NOMO-1 treated with dmso at 0.1 percent for 144 hours (cell line): ENCODE data around the gene DDR2.

Source experiments
- DNase-seq: peaks from one replicate; lab custom pipeline; 2025; ENCODE audit not compliant: unreplicated experiment; lab: John Stamatoyannopoulos, UW

The DDR2 gene

DNA sequence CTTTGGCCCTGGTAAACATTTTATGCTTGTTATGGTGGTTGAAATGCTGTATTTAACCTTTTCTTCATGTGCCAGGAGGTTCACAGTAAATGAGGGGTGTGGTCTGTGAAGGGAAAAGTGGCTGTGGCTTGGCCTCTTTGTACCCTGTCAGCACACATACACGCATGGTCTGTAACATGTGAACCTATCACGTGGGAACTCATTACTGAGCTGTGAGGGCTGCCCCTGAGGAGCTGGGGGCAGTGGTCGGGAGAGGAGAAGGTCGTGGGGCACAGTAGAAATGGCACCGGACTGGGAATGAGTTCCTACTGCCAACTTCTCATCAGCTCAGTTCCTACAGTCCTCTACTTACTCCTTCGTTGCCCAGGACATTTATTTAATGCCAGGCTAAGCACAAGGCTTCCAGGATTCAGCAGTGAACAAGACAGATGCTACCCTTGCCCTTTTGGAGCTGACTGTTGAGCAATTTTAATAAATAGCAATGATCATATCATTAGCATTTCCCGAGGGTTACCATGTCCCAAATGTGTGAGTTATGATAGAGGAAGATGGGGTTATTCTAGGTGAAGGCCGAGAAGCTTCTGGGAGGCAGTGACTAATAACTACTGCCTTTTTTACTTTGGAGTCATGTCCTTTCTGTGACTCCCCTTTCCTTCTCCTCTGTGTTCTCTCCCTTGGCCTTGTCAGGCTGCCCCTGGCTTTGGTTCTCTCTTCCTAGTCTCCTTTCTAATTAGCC is 38.8 kb downstream of the DDR2 start:
- no peak for DNase-seq

DNA sequence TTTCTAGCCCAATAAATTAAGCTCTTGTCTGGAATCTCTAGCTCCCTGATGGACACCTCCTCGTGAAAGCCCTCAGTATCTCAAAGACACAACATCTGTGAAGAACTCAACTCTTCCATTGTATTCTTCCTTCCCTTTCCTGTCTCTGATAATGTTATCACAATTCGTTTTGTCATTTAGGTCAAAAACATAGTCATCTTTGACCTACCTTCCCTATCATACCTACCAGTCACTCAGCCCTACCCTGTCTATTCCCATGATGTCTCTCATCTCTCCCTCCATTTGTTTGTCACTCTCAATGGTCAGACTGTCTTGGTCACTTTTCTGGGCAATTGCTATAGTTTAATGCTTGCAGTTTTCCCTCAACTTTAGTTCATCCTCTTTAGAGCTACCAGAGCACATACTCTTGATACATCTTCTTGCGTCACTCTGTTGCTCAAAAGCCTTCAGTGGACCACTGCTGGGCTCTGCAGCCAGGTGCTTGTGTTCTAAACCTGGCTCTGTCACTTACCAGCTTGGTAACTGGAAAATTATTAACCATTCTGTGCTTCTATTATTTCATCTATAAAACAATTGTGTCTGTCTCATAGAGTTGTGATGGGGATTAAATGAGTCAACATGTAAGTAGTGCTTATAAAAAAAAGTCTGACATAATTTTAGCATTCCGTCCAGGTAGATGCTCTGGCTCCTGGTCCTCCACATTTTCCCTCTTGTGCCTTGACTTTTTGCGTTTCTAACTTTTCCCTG is 39.6 kb downstream of the DDR2 start:
- no peak for DNase-seq

DNA sequence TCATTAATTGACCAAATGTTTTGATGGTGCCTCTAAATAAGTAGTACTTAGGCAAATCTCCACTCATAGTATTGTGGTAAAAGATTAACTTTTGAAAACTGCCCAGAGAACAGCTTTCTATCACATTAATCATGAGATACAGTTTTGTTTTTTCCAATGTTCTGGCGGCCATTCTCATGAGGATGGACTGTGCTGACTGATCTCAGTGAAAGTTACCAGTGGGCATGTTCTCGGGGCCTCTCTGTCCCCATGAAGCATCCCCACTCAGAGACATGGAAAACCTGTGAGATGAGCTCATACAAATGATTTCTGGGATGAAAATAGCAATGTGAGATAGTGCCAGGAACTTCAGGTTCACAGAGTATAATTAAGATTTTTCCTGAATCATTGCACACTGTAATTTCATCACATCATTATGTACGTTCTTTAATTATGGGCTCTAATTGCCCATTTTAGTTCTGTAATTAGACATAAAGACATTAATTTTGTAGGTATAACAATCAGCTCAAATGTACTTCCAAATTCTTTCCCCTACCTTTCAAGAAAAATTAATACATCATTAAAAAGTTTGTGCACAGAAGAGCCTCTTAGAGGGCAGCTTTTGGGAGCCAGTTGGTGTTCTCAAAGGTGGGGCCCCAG is 40.5 kb downstream of the DDR2 start:
- DNase-seq = no peak

DNA sequence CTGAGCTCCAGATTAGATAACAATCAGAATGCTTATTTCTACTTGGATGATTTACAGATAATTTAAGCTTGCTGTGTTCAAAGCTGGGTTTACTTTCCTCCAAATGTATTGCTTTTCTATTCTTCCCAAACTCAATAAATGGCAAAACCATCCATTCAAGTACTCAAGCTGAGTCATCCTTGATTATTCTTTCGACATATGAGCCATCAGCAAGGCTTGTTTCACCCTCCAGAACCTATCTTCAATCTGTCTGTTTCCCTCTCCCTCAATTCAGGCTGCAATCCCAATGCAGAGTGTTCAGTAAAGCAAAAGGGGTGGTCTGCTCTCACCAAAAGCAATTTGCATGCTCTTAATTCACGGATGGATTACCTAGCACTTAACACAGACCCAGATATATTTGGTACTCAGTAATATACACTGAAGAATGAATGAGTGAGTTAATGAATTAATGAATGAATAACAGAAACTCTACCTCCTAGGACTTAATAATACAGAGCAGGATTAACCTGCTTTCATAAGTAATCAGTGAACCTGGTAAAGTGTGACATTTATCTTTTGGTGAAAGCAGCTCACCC is 41.9 kb downstream of the DDR2 start:
- DNase-seq = no peak

DNA sequence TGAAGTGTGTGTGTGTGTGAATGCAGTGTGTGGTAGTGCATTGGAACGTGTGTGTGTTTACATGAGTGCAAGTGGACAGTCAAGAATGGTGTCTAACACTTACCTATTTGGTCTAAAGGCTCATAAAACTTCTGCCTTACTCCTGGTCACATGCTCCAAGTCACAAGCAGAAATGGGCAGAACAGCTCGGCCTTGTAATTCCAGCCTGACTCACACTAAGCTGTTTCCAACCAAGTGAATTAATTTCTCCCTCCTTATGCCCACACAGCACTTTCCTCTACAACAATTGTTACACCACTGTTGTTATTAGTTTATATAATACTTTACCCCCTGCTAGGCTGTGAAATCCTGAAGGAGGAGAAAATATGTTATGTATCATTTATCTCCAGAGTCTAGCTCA is 43.8 kb downstream of the DDR2 start:
- no peak for DNase-seq

DNA sequence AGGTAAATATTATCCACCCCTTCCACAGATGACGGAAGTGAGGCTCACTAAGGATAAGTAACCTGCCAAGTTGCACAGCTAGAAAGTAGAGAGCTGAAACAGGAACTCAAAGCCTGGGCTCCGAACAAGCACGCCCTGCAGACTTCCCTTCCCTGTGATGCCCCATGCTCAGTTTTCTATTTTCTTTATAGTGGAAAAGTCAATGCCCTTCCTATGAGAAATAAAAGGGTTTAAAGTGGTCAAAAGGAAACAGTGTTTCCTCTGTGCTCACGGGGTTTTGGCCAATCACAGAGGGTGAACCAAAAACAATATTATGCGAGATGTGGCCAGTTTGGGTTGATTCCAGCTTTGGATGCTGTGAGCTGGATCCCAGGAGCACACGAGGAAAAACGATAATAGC is 44.5 kb downstream of the DDR2 start:
- DNase-seq = no peak

DNA sequence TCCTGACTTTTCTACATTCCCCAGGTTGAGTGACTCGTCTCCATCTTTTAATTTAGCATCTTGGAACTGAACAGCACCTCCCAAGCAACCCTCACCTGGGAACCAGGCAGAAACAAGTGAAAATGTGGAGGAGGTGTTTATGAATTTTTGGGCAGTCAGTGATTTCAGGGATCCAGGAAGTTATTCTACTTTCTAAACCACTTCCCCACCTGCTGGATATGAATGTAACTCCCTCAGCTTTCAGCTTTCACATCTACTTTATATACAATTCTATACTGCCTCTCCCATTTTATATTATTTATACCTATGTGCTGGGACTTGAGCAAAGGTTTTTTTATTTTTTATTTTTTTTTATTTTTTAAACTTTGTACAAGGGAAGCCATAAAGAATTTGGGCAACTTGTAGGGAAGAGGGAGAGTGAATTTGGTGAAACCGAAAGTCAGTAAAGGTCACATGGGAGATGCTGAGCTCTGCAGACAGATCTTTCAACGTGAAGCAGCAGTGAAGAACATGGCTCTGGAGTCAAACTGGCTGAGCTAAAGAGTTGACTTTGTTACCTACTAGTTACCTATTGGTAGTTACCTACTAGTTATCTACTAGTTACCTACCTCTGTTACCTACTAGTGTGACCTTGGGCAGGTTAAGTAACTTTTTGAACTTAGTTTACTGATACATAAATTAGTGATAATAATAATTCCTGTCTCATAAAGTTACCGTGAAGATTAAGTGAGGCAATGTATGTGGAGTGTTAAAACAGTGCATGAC is 45.5 kb downstream of the DDR2 start:
- DNase-seq = no peak

DNA sequence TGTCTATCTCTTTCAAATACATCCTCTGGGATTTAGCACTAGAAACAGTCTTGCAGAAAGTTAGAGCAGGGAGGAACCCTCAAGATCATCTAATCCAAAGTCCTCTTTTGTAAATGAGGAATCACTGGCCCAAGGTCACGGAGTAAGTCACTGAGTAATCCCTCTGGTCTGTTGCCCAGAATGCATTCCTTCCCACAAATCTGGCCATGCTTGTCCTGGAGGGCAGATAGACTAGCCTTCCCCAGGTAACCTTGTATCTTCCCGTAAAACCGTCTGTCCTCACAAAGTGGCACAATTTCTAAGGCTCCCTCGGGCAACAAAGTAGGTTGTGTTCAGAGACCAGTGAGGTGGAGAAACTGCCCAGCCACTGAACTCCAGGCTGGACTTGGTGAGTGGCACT is 46.2 kb downstream of the DDR2 start:
- no peak for DNase-seq

DNA sequence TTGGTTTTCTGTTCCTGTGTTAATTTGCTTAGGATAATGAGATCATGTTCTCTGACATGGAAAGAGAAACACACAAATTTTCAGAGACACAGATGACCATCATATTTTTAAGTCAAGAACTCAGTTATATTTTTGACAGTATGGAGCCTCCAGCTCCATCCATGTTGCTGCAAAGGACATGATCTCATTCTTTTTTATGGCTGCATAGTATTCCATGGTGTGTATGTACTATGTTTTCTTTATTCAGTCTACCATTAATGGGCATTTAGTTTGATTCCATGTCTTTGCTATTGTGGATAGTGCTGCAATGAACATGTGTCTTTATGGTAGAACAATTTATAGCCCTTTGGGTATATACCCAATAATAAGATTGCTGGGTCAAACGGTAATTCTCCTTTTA is 47.0 kb downstream of the DDR2 start:
- no peak for DNase-seq

DNA sequence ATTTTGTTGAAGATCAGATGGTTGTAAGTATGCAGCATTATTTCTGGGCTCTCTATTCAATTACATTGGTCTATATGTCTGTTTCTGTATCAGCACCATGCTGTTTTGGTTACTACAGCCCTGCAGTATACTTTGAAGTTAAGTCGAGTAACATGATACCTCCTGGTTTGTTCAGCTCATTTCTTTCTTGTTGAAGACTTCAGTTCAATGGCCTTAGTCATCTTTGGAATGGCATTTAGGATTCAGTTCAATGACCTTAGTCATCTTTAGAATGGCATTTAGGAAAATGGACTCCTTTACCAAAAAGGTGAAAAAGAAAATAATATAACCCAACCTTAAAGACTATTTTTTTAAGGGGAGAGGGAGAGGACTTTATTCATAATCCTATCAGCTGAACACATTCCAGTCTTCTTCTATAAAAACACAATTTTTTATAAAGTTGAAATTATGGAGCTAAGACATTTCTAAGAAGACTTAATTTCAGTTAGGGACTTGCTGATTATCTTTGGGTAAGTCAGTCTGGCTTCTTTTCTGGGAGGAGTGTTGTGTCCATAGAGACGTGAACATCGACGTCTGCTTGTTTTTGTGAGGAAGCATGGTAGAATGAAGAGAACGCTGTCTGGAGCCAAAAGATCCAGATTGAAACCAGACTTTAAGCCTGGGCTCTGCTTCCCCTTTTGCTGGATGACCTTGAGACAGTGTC is 48.3 kb downstream of the DDR2 start:
- no peak for DNase-seq

DNA sequence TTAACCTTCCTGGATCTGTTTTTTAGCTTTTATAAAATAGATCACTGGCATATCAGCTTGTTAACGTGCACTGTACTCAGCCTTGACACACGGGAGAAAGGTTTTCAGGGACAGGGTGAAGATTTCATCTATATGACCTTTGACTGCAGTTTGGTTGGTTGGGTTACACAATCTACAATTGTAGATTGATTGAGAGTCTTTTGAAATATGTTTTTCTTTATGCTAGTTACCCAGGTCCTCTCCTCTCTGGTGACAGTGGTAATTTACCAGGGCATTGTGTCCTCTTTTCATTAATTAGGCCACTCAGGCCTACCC is 48.8 kb downstream of the DDR2 start:
- DNase-seq = no peak

DNA sequence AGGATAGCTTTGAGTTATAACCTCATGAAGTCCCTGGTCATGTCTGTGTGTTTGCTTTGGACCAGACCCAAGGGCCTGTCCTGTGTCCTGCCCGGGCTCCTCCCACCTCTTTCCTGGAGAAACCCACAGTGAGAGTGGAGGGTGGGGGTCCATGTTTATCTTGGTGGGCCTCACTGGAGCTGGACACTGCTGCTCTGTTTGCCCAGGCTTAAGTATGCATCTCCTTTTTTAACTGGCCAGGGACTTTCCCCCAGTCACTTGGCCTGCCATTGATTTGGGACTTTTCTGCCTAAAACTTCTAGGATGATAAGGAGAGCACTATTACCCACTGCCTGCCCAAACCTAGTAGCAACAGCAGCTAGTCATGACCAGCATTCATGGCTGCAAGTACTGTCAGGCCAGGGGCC is 49.8 kb downstream of the DDR2 start:
- DNase-seq = no peak

DNA sequence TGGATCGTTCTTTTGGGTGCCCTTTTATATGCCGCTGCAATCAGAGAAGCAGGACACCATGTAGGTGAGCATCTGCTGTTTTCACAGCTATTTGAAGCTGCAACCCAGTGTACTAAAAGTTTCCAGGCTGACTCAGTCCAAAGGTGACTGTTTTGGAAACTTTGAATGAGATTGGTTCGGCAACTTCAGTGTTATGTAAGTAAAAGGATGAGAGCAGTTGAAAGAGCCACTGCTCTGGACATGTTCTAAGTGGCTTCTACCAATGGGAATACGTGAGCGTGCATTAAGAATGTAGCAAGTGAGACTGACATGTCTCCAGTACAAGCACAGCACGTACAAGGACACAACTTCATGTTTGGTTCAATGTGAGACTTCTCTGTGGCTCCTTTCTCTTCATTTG is 55.6 kb downstream of the DDR2 start:
- DNase-seq = no peak

DNA sequence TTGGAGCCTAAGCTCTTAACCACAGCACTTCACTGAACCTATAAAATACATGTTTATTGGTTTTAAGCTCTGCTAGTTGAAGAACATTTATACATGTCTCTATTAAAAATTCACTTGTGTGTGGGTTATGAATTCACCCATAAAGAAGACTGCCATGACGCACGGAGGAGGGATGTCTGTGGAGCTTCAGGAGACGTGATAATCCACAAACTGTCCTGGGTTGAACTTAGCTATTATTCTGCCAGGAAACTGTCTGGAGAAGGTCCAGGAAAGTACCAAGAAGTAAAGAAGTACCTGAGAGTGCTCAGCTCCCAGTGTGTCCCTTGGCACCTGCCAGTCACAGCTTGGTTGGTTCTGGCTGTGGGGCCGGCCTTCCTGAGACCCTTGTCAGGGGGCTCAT is 56.3 kb downstream of the DDR2 start:
- no peak for DNase-seq

DNA sequence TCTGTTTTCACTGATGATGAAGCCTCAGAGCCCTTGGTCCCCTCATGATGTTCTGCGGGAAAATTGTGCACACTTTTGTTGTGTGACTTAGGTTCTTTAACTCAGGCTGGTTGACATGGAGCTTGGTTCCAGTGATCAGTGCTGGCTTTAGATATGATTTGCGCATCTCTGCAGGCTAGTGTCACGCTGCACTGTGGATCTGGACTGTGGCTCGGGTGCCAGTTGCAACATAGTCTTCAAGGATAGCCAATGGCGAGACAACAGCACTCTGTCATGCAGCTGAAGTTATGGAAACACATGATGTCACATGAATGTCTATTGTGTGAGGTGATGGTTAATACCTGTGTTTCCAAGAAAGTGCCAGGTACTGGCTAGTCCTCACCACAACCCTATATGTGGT is 56.7 kb downstream of the DDR2 start:
- no peak for DNase-seq

DNA sequence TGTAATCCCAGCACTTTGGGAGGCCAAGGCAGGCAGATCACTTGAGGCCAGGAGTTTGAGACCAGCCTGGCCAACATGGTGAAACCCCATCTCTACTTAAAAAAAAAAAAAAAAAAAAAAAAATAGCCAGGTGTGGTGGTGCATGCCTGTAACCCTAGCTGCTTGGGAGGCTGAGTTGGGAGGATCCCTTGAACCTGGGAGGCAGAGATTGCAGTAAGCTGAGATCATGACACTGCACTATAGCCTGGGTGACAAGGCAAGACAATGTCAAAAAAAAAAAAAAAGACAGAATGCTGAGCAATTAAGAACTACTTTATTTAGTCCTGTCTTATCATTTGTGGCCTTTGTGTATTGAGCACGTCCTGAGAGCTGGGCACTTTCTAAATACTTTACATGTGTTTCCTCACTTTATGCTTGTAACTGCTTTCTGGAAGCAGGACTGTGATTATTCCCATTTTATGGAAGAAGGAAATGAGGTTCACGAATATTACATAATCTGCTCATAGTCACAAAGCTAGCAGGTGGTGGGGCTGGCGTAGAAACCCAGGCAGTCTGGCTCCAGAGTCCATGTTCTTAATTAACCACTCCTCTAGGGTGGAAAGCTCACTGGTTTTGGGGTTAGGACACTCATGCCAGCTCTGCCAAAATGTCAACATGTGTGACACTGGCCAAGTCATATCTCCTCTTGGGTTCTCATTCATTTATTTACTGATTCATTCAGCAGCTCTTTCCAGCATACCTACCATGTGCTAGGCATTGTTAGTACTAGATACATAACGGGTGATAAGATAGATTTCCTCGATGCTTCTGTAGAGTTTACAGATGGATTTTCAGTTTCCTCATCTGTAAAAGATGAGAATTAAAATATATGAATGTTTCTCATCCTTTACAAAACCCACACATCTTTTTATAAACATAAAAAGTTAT is 57.7 kb downstream of the DDR2 start:
- no peak for DNase-seq

DNA sequence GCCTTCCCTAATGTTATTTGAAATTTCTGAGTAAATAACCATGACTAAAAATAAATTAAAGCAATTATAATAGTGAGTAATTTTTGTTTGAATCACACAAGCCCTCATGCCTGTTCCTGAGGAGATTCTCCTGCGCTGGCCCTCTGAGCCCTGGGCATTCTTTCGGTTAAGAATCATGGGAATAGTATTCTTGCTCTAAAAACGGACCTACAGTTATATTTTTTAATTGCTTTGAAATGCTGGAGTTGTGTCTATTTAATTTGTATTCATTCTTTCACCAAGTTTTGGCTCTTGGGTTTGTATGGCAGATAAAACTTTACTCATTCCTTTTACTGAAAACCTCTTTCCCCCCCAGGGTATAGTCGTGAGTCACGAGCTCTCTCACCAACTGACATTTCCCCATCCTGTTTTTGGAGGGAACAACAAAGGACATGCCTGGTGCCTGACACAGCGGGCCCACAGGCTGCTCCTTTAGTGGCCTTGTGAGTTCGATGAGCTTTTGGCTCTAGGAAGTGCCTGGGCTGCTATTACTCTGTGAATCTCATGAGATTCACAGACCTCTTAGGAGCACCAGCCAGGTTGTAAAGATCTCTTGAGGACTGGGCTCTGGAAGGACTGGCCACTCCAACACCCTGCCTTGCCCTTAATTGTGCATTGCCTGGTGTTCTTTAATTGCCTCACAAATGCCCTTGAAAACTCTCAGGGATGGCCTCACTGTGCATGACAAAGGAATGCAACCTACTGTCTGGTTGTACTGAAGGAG is 58.6 kb downstream of the DDR2 start:
- DNase-seq = no peak

DNA sequence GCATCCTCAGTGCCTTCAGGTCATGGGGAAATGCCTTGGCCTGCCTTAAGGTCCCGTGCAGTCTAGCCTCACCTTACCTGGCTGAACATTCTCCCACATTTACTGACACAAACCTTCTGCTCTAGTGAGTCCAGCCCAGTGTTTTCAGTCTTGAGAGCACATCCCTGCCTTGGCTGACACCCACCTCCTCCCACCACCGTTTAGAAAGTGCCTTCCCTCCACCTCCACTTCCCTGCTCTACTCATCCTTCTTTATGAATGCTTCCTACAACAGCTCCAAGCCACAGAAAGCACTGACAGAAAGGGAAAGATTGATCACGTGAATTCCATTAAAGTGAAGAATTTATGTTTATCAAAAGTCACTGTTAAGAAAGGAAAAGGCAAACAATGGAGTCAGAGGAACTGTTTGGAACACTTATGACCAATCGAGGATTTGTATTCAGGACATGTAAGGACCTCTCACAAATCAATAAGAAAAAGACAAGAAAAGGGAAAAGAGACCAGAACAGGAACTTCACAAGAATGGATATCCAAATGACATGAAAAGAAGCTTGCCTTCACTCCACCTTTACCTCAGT is 59.8 kb downstream of the DDR2 start:
- DNase-seq = no peak

DNA sequence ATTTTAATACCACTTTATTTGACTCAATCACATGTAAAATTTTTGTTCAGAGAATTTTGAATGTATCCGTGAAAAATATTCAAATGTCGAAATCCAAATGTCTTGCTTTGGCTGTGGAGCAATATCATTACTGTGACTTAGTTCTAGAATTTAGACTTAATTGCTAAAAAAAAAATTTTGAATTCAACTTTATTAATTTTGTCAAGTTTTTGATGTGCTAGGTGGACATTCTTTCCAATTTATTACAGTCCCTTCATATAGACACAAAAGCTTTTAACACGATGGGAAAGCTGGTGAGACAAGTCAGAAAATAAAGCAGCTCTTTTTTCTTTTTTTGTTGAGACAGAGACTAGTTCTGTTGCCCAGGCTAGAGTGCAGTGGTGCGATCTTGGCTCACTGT is 62.6 kb downstream of the DDR2 start:
- DNase-seq = no peak
